D721Med (cell line): ENCODE measurements around the gene PAM.

ENCODE experiments used
- DNase-seq: peaks from one replicate; pipeline ENCODE4 v3.0.0; 2011; ENCODE audit warnings: low spot score; ENCODE audit not compliant: insufficient read length
- FAIRE-seq: peaks from 2 replicates; lab custom pipeline; 2011; peaks lifted over from hg19 to GRCh38; lab: Jason Lieb, UNC
- CTCF ChIP-seq: IDR thresholded peaks from 2 replicates; pipeline ENCODE4 v1.5.1; 2012; ENCODE audit warnings: mild to moderate bottlenecking, control low read depth; ENCODE audit not compliant: insufficient read depth; ENCODE audit errors: missing control alignments

Gene PAM

GRCh38 chr5:103010168-103010567 is 255.1 kb downstream of the PAM start:
- FAIRE-seq = no peak
- no peak for TF ChIP-seq CTCF

GRCh38 chr5:103013933-103014552 is 258.9 kb downstream of the PAM start:
- TF ChIP-seq CTCF = no peak
- FAIRE-seq (no peak), DNase-seq (no peak)

More at GRCh38 chr5:103010168-103010567, 255.1 kb downstream of the PAM start:
- DNase-seq = no peak

- FAIRE-seq (no peak), DNase-seq (no peak)
- TF ChIP-seq CTCF = no peak
Measured at GRCh38 chr5:103014983-103015382, 259.9 kb downstream of the PAM start.

GRCh38 chr5:103016167-103016566 is 261.1 kb downstream of the PAM start:
- no peak for TF ChIP-seq CTCF
- DNase-seq = no peak
- FAIRE-seq = no peak

- TF ChIP-seq CTCF = no peak
- DNase-seq = no peak
- no peak for FAIRE-seq
Measured at GRCh38 chr5:103019804-103020203, 264.7 kb downstream of the PAM start.

GRCh38 chr5:103021314-103021713 is 266.2 kb downstream of the PAM start:
- DNase-seq (no peak), FAIRE-seq (no peak)
- no peak for TF ChIP-seq CTCF

- FAIRE-seq (no peak), DNase-seq (no peak)
- TF ChIP-seq CTCF = no peak
Measured at GRCh38 chr5:103027267-103027666, 272.2 kb downstream of the PAM start.
